C4-2B (cell line): ENCODE measurements around the gene ARMC9.
A peak's percentile ranks its signal among the peaks of the same experiment; 100 is the strongest.
"Not testable (repeated sequence)": the region's sequence is repeated elsewhere in the genome, so short reads cannot be mapped to it uniquely, and the experiment has no call there.

ENCODE experiments used
- H3K27ac ChIP-seq: fragments of 450-650 bp; 2 replicates; pipeline ENCODE4 v1.5.1; 2017
- ZFX ChIP-seq: fragments of 450-650 bp; IDR thresholded peaks from 2 replicates; pipeline ENCODE4 v1.6.1; 2017
- TF ChIP-seq, protein P1 (sequence below): fragments of 450-650 bp; conservative IDR thresholded peaks from 2 replicates; pipeline ENCODE4 v1.5.1; 2017; ENCODE audit warnings: mild to moderate bottlenecking

ARMC9 gene

DNA sequence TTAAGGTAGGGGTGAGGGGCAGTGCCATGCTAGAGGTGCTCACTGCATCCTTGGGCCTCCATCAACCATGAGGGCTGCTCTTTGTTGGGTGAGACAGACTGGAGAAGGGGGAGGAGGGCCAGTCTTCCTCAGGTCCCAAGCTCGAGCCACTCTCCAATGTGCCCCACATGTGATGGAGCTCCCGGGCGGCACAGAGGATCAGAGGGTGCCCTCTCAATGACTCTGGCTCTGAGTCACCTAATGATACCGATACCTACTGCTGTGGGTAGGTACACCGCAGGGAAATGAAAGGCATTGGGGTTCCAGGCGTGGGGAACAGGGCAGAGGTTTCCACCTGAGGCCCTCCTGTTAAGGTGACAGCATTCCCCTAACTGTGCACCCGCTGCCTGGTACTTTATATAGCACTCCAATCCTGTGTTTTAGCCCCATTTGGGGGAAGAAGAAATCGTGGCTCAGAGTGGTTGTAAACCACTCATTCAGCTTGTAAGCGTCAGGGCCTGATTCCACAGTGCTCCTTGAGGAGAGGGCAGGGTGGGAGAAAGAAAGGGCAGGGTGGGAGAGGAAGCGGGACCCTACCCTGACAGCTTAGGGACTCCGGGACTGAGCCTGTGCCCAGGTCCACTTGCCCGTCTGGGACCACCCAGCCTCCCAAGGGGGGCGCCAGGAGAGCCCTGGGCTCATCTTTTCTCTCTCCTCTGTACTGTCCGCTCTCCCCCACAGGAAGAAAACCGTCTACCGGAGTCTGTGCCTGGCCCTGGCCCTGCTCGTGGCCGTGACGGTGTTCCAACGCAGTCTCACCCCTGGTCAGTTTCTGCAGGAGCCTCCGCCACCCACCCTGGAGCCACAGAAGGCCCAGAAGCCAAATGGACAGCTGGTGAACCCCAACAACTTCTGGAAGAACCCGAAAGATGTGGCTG lies 198.8 kb downstream of the ARMC9 start:
- no peak overlapping the region for H3K27ac ChIP-seq
- TF ChIP-seq, protein P1, sequence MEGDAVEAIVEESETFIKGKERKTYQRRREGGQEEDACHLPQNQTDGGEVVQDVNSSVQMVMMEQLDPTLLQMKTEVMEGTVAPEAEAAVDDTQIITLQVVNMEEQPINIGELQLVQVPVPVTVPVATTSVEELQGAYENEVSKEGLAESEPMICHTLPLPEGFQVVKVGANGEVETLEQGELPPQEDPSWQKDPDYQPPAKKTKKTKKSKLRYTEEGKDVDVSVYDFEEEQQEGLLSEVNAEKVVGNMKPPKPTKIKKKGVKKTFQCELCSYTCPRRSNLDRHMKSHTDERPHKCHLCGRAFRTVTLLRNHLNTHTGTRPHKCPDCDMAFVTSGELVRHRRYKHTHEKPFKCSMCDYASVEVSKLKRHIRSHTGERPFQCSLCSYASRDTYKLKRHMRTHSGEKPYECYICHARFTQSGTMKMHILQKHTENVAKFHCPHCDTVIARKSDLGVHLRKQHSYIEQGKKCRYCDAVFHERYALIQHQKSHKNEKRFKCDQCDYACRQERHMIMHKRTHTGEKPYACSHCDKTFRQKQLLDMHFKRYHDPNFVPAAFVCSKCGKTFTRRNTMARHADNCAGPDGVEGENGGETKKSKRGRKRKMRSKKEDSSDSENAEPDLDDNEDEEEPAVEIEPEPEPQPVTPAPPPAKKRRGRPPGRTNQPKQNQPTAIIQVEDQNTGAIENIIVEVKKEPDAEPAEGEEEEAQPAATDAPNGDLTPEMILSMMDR, result no peak
- no peak for TF ChIP-seq ZFX

DNA sequence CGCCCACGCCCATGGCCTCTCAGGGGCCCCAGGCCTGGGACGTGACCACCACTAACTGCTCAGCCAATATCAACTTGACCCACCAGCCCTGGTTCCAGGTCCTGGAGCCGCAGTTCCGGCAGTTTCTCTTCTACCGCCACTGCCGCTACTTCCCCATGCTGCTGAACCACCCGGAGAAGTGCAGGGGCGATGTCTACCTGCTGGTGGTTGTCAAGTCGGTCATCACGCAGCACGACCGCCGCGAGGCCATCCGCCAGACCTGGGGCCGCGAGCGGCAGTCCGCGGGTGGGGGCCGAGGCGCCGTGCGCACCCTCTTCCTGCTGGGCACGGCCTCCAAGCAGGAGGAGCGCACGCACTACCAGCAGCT lies 199.5 kb downstream of the ARMC9 start:
- no peak for TF ChIP-seq ZFX
- TF ChIP-seq, protein P1, result no peak
- no peak overlapping the region for H3K27ac ChIP-seq

DNA sequence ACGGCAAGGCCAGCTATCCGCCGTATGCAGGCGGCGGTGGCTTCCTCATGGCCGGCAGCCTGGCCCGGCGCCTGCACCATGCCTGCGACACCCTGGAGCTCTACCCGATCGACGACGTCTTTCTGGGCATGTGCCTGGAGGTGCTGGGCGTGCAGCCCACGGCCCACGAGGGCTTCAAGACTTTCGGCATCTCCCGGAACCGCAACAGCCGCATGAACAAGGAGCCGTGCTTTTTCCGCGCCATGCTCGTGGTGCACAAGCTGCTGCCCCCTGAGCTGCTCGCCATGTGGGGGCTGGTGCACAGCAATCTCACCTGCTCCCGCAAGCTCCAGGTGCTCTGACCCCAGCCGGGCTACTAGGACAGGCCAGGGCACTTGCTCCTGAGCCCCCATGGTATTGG lies 200.2 kb downstream of the ARMC9 start:
- H3K27ac ChIP-seq, result no peak overlapping the region
- TF ChIP-seq ZFX, result no peak
- TF ChIP-seq, protein P1, result no peak

DNA sequence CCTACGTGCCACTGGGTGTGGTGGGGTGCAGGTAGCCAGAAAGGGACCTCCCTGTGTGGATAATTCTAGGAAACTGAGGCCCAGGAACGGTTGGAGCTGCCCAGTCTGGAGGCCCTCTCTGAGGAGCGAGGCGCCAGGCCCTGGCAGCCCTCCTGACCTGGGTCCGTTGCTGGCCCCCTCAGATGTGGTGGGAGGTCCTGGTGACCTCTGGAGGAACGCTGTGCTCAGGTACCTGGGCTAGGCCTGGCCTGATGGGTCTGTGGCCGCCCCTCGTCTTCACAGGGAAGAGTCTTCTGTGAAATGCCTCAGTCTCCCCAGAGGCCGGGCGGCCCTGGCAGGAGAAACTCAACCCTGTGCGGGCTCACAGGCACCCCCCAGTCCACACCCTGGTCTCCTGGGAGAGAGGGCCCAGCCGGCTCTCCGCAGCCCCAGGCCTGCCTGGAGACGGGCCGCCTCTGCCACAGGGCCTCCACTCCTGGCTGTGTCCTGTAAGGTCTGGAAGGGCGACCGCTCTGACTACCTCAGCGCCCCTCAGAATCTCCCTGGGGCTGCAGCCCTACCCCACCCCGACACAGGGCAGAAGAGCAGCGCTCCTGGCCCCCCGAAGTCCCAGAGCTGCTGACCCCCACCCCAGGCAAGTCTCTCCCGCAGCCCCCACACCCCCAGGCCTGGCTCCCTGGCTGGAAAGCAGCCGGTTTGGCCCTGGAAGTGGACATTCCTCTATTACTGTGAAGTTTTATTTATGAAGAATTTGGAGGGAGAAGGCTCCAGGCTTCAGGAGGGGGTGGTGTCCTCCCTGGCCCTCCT lies 200.8 kb downstream of the ARMC9 start:
- H3K27ac ChIP-seq, result no peak overlapping the region
- TF ChIP-seq, protein P1, result no peak
- no peak for TF ChIP-seq ZFX

DNA sequence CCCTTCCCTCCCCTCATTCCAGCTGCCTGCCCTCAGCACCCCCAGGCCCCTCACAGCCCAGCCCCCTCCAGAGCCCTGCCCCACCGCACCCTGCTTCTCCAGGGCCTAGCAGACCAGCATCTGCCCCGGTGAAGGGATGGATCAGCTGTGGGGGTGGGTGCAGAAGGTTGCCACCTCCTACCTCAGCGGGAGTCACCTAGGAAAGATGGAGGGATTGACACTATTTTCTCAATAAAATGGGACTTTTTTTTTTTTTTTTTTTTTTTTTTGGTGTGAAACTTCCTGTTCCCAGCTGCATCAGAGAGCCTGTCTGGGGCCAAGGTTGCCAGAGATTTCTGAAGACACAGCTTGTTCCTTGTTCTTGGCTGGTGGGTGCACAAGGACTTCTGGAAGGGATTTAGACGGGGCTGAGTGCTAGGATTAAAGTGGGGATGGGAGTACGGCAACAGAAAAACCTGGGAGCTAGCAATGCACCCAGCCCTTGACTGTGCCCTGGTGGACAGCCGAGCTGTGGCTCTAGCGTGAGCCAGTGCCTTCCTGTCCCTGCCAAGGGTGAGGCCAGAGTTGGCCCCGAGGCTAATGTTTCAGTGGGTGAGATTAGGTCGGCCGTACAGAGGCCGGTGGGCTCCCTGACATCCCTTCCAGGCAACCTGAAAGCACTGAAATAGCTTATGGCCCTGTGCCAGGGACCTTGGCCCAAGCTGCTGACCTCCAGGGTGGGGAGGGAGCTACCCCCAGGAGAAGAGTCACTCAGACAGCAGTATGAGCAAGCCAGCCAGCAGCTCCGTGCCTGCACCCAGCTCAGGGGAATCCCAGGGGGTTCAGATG lies 201.6 kb downstream of the ARMC9 start:
- TF ChIP-seq, protein P1, result no peak
- TF ChIP-seq ZFX, result no peak

DNA sequence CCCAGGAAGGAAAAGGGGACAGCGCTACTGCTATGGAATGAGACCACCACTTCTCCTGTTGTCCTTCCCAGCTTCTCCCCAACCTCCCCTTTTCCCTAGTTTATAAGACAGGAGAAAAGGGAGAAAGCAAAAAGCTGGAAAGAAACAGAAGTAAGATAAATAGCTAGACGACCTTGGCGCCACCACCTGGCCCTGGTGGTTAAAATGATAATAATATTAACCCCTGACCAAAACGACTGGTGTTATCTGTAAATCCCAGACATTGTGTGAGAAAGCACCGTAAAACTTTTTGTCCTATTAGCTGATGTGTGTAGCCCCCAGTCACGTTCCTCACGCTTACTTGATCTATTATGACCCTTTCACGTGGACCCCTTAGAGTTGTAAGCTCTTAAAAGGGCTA lies 202.2 kb downstream of the ARMC9 start:
- TF ChIP-seq, protein P1, result peak; percentile 59
- not testable (repeated sequence) for H3K27ac ChIP-seq

More for the DNA sequence above, 201.6 kb downstream of the ARMC9 start:
- H3K27ac ChIP-seq, result no peak overlapping the region

DNA sequence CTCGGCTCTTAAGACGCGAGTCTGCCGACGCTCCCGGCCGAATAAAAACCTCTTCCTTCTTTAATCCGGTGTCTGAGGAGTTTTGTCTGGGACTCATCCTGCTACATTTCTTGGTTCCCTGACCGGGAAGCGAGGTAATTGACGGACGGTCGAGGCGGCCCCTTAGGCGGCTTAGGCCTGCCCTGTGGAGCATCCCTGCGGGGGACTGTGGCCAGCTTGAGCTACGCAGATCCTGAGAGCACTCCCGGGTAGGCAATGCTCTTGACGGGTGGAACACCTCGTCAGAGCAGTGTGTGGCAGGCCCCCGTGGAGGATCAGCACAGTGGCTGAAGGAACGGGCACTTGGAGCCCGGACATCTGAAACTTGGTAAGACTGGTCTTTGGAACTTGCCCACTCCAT lies 202.7 kb downstream of the ARMC9 start:
- not testable (repeated sequence) for H3K27ac ChIP-seq

DNA sequence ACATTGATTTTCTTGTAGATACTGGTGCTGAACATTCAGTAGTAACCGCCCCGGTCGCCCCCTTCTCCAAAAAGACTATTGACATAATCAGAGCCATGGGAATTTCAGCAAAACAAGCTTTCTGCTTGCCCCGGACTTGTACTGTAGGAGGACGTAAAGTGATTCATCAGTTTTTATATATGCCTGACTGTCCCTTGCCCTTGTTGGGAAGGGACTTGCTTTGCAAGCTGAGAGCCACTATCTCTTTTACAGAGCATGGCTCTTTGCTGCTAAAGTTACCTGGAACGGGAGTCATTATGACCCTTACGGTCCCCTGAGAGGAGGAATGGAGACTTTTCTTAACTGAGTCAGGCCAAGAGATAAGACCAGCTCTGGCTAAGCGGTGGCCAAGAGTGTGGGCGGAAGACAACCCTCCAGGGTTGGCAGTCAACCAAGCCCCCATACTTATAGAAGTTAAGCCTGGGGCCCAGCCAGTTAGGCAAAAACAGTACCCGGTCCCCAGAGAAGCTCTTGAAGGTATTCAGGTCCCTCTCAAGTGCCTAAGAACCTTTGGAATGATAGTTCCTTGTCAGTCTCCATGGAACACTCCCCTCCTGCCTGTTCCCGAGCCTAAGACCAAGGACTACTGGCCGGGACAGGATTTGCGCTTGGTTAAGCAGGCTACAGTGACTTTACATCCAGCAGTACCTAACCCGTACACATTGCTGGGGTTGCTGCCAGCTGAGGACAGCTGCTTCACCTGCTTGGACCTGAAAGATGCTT lies 205.2 kb downstream of the ARMC9 start:
- not testable (repeated sequence) for H3K27ac ChIP-seq

DNA sequence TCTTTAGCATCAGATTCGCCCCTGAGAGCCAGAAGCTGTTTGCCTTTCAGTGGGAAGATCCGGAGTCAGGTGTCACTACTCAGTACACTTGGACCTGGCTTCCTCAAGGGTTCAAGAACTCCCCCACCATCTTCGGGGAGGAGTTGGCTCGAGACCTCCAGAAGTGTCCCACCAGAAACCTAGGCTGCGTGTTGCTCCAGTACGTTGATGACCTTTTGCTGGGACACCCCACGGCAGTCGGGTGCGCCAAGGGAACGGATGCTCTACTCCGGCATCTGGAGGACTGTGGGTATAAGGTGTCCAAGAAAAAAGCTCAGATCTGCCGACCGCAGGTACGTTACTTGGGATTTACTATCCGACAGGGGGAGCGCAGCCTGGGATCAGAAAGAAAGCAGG lies 205.8 kb downstream of the ARMC9 start:
- not testable (repeated sequence) for H3K27ac ChIP-seq
